ENCODE measurements around the gene IL9.

Gene IL9

GRCh38 chr5:135895474-135896006 is at the start of gene IL9:
Gene IL9 (minus strand): TSS chr5:135895841. CDS start chr5:135895816, 25 bp downstream.
- no peak for DNase-seq

GRCh38 chr5:135944967-135945560 is 49.4 kb upstream of the IL9 start:
- peak; percentile 64 to 66 for DNase-seq

GRCh38 chr5:135944564-135944963 is 48.9 kb upstream of the IL9 start:
- no peak for DNase-seq

GRCh38 chr5:135942202-135942771 is 46.6 kb upstream of the IL9 start:
- DNase-seq, result no peak

GRCh38 chr5:135941711-135942110 is 46.1 kb upstream of the IL9 start:
- DNase-seq, result no peak

- DNase-seq, result no peak
Measured at GRCh38 chr5:135937245-135937911, 41.7 kb upstream of the IL9 start.

- no peak for DNase-seq
Measured at GRCh38 chr5:135934939-135935338, 39.3 kb upstream of the IL9 start.

GRCh38 chr5:135930949-135931295 is 35.3 kb upstream of the IL9 start:
- no peak for DNase-seq

- peak; percentile 27 to 30 for DNase-seq
Measured at GRCh38 chr5:135930029-135930948, 34.6 kb upstream of the IL9 start.

GRCh38 chr5:135921388-135921787 is 25.7 kb upstream of the IL9 start:
- DNase-seq, result no peak

- DNase-seq, result no peak
Measured at GRCh38 chr5:135920199-135920598, 24.6 kb upstream of the IL9 start.

GRCh38 chr5:135916638-135917263 is 21.1 kb upstream of the IL9 start:
- DNase-seq, result no peak

GRCh38 chr5:135915466-135916001 is 19.9 kb upstream of the IL9 start:
- DNase-seq, result no peak

GRCh38 chr5:135913713-135914626 is 18.3 kb upstream of the IL9 start:
- no peak for DNase-seq

- no peak for DNase-seq
Measured at GRCh38 chr5:135905144-135905543, 9.5 kb upstream of the IL9 start.

GRCh38 chr5:135901633-135902032 is 6.0 kb upstream of the IL9 start:
- no peak for DNase-seq

GRCh38 chr5:135900276-135900675 is 4.6 kb upstream of the IL9 start:
- no peak for DNase-seq

- DNase-seq, result no peak
Measured at GRCh38 chr5:135898651-135899050, 3.0 kb upstream of the IL9 start.

- DNase-seq, result no peak
Measured at GRCh38 chr5:135894789-135895188, 852 bp downstream of the IL9 start.

GRCh38 chr5:135894276-135894675 is 1.4 kb downstream of the IL9 start:
- DNase-seq, result no peak

GRCh38 chr5:135891791-135892190 is 3.9 kb downstream of the IL9 start:
- DNase-seq, result no peak
